ENCODE results near the gene FABP7. TPM values are rescaled to one million over a fixed set of nuclear protein-coding genes. Genes with fewer than 3 reads are reported as not detected.

The FABP7 gene
- total and polyA plus RNA-seq, 2 experiments from 2014 or later = 6.6 to 15.7 TPM

DNA sequence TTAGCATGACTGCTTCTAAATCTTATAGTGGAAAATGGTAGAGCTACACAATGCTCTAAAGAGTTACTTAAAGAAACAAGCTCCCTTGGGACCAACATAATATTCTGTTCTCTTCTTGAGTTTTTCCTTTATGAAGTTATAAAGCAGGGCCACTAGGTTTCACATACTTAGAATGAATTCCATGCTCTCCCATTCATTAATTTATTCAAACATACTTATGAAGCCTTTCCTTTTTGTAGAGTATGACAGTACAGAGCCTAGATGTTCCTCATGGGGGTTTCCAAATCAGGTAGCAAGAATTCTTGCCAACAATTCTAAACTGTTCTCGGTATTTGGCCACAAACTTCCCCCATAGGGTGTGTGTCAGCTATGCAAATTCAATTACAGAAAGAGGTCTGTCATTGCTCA, 20.6 kb upstream of the FABP7 start:
- Histone ChIP-seq H3K27ac (ENCODE audit: low read depth) (no peak overlapping the region), H3K4me1 (ENCODE audit: insufficient read depth) (peaks cover 12% of the 10 kb centered on the region; the same call in 1 of the 2 replicates), H3F3A (replicated peaks; ENCODE audit: low read depth) (no peaks in the 10 kb centered on the region; the same call in 1 of the 2 replicates), H3K9me2 (ENCODE audit: insufficient read depth) (no peaks in the 10 kb centered on the region), H3K27me3 (ENCODE audit: insufficient read depth) (peaks cover 73% of the 10 kb centered on the region), H3K36me3 (ENCODE audit: insufficient read depth) (no peaks in the 10 kb centered on the region), H3K4me3 (no peak overlapping the region), H2AFZ (no peak overlapping the region), H3K79me2 (replicated peaks; ENCODE audit: insufficient read depth) (no peaks in the 10 kb centered on the region), H4K20me1 (replicated peaks; ENCODE audit: insufficient read depth) (peaks cover 9% of the 10 kb centered on the region), H3K4me2 (no peak overlapping the region)
- no peak overlapping the region for H3K4me3 Mint-ChIP-seq
- no peaks in the 10 kb centered on the region; the same call in 1 of the 3 replicates for H3K9me3 Mint-ChIP-seq
- peaks cover 5% of the 10 kb centered on the region for H3K4me1 Mint-ChIP-seq
- DNase-seq (ENCODE audit: low spot score) = no peak
- no peaks in the 10 kb centered on the region for H3K36me3 Mint-ChIP-seq (ENCODE audit: low read depth)
- no peak for TF ChIP-seq ZNF114 (CRISPR knock-in tag; IDR thresholded peaks at IDR 0.05)
- no peak for ATAC-seq
- peaks cover 12% of the 10 kb centered on the region for H3K27me3 Mint-ChIP-seq (ENCODE audit: insufficient read depth, low read depth, poor library complexity)
- H3K27ac Mint-ChIP-seq = no peak overlapping the region

DNA sequence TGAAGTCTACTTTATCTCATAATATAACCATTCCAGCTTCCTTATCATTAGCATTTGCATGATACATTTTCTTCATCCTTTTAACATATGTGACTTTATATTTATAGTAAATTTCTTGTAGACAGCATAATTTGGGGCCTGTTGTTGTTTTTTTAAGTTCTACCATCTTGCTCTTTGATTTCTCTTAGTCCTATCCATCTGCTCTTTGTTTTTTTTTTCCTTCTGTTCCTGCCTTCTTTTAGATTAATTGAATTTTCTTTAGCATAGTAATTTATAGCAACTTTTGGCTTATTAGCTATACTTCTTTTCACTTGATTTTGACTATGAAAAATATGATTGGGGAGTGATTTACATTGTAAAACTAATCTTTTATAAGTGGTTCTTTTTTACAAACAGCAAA, 19.2 kb upstream of the FABP7 start:
- peaks cover 8% of the 10 kb centered on the region; the same call in 1 of the 2 replicates for H3K4me1 ChIP-seq (ENCODE audit: insufficient read depth)
- Mint-ChIP-seq H3K4me1 (no peaks in the 10 kb centered on the region; the same call in 2 of the 3 replicates), H3K27me3 (ENCODE audit: insufficient read depth, low read depth, poor library complexity) (peaks cover 8% of the 10 kb centered on the region), H3K9me3 (no peaks in the 10 kb centered on the region; the same call in 2 of the 3 replicates), H3K4me3 (no peak overlapping the region), H3K27ac (no peak overlapping the region), H3K36me3 (ENCODE audit: low read depth) (no peaks in the 10 kb centered on the region)
- H3K27me3 ChIP-seq (ENCODE audit: insufficient read depth) = peaks cover 59% of the 10 kb centered on the region
- DNase-seq (ENCODE audit: low spot score) = no peak
- H2AFZ ChIP-seq = no peak overlapping the region
- H3K4me3 ChIP-seq = no peak overlapping the region
- ATAC-seq = no peak
- H3K9me2 ChIP-seq (ENCODE audit: insufficient read depth) = no peaks in the 10 kb centered on the region
- H3K79me2 ChIP-seq (replicated peaks; ENCODE audit: insufficient read depth) = no peaks in the 10 kb centered on the region
- no peaks in the 10 kb centered on the region for H3K36me3 ChIP-seq (ENCODE audit: insufficient read depth)
- H3F3A ChIP-seq (replicated peaks; ENCODE audit: low read depth) = no peaks in the 10 kb centered on the region; the same call in 1 of the 2 replicates
- H4K20me1 ChIP-seq (replicated peaks; ENCODE audit: insufficient read depth) = peaks cover 9% of the 10 kb centered on the region
- H3K4me2 ChIP-seq = no peak overlapping the region
- no peak overlapping the region for H3K27ac ChIP-seq (ENCODE audit: low read depth)
- TF ChIP-seq, protein P1, sequence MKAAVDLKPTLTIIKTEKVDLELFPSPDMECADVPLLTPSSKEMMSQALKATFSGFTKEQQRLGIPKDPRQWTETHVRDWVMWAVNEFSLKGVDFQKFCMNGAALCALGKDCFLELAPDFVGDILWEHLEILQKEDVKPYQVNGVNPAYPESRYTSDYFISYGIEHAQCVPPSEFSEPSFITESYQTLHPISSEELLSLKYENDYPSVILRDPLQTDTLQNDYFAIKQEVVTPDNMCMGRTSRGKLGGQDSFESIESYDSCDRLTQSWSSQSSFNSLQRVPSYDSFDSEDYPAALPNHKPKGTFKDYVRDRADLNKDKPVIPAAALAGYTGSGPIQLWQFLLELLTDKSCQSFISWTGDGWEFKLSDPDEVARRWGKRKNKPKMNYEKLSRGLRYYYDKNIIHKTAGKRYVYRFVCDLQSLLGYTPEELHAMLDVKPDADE (IDR thresholded peaks at IDR 0.05) = no peak
- no peak for TF ChIP-seq STAT1 (IDR thresholded peaks at IDR 0.05; ENCODE audit: unreplicated experiment)
- TF ChIP-seq, protein P2, sequence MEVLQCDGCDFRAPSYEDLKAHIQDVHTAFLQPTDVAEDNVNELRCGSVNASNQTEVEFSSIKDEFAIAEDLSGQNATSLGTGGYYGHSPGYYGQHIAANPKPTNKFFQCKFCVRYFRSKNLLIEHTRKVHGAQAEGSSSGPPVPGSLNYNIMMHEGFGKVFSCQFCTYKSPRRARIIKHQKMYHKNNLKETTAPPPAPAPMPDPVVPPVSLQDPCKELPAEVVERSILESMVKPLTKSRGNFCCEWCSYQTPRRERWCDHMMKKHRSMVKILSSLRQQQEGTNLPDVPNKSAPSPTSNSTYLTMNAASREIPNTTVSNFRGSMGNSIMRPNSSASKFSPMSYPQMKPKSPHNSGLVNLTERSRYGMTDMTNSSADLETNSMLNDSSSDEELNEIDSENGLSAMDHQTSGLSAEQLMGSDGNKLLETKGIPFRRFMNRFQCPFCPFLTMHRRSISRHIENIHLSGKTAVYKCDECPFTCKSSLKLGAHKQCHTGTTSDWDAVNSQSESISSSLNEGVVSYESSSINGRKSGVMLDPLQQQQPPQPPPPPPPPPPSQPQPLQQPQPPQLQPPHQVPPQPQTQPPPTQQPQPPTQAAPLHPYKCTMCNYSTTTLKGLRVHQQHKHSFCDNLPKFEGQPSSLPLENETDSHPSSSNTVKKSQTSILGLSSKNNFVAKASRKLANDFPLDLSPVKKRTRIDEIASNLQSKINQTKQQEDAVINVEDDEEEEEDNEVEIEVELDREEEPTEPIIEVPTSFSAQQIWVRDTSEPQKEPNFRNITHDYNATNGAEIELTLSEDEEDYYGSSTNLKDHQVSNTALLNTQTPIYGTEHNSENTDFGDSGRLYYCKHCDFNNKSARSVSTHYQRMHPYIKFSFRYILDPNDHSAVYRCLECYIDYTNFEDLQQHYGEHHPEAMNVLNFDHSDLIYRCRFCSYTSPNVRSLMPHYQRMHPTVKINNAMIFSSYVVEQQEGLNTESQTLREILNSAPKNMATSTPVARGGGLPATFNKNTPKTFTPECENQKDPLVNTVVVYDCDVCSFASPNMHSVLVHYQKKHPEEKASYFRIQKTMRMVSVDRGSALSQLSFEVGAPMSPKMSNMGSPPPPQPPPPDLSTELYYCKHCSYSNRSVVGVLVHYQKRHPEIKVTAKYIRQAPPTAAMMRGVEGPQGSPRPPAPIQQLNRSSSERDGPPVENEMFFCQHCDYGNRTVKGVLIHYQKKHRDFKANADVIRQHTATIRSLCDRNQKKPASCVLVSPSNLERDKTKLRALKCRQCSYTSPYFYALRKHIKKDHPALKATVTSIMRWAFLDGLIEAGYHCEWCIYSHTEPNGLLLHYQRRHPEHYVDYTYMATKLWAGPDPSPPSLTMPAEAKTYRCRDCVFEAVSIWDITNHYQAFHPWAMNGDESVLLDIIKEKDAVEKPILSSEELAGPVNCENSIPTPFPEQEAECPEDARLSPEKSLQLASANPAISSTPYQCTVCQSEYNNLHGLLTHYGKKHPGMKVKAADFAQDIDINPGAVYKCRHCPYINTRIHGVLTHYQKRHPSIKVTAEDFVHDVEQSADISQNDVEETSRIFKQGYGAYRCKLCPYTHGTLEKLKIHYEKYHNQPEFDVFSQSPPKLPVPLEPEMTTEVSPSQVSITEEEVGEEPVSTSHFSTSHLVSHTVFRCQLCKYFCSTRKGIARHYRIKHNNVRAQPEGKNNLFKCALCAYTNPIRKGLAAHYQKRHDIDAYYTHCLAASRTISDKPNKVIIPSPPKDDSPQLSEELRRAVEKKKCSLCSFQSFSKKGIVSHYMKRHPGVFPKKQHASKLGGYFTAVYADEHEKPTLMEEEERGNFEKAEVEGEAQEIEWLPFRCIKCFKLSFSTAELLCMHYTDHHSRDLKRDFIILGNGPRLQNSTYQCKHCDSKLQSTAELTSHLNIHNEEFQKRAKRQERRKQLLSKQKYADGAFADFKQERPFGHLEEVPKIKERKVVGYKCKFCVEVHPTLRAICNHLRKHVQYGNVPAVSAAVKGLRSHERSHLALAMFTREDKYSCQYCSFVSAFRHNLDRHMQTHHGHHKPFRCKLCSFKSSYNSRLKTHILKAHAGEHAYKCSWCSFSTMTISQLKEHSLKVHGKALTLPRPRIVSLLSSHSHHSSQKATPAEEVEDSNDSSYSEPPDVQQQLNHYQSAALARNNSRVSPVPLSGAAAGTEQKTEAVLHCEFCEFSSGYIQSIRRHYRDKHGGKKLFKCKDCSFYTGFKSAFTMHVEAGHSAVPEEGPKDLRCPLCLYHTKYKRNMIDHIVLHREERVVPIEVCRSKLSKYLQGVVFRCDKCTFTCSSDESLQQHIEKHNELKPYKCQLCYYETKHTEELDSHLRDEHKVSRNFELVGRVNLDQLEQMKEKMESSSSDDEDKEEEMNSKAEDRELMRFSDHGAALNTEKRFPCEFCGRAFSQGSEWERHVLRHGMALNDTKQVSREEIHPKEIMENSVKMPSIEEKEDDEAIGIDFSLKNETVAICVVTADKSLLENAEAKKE (CRISPR knock-in tag; IDR thresholded peaks at IDR 0.05) = no peak
- TF ChIP-seq EZH2phosphoT487 (IDR thresholded peaks at IDR 0.05; ENCODE audit: unreplicated experiment) = no peak
- TF ChIP-seq JUNB (IDR thresholded peaks at IDR 0.05; ENCODE audit: unreplicated experiment) = no peak
- TF ChIP-seq, protein P3, sequence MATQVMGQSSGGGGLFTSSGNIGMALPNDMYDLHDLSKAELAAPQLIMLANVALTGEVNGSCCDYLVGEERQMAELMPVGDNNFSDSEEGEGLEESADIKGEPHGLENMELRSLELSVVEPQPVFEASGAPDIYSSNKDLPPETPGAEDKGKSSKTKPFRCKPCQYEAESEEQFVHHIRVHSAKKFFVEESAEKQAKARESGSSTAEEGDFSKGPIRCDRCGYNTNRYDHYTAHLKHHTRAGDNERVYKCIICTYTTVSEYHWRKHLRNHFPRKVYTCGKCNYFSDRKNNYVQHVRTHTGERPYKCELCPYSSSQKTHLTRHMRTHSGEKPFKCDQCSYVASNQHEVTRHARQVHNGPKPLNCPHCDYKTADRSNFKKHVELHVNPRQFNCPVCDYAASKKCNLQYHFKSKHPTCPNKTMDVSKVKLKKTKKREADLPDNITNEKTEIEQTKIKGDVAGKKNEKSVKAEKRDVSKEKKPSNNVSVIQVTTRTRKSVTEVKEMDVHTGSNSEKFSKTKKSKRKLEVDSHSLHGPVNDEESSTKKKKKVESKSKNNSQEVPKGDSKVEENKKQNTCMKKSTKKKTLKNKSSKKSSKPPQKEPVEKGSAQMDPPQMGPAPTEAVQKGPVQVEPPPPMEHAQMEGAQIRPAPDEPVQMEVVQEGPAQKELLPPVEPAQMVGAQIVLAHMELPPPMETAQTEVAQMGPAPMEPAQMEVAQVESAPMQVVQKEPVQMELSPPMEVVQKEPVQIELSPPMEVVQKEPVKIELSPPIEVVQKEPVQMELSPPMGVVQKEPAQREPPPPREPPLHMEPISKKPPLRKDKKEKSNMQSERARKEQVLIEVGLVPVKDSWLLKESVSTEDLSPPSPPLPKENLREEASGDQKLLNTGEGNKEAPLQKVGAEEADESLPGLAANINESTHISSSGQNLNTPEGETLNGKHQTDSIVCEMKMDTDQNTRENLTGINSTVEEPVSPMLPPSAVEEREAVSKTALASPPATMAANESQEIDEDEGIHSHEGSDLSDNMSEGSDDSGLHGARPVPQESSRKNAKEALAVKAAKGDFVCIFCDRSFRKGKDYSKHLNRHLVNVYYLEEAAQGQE (IDR thresholded peaks at IDR 0.05; ENCODE audit: unreplicated experiment) = no peak
- TF ChIP-seq POLR2AphosphoS5 (IDR thresholded peaks at IDR 0.05; ENCODE audit: low read depth) = no peak
- no peak for TF ChIP-seq NANOG (IDR thresholded peaks at IDR 0.05; ENCODE audit: borderline replicate concordance)
- TF ChIP-seq ZNF114 (CRISPR knock-in tag; IDR thresholded peaks at IDR 0.05) = no peak
- TF ChIP-seq, protein P4, sequence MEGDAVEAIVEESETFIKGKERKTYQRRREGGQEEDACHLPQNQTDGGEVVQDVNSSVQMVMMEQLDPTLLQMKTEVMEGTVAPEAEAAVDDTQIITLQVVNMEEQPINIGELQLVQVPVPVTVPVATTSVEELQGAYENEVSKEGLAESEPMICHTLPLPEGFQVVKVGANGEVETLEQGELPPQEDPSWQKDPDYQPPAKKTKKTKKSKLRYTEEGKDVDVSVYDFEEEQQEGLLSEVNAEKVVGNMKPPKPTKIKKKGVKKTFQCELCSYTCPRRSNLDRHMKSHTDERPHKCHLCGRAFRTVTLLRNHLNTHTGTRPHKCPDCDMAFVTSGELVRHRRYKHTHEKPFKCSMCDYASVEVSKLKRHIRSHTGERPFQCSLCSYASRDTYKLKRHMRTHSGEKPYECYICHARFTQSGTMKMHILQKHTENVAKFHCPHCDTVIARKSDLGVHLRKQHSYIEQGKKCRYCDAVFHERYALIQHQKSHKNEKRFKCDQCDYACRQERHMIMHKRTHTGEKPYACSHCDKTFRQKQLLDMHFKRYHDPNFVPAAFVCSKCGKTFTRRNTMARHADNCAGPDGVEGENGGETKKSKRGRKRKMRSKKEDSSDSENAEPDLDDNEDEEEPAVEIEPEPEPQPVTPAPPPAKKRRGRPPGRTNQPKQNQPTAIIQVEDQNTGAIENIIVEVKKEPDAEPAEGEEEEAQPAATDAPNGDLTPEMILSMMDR (conservative IDR thresholded peaks at IDR 0.05; ENCODE audit: low read depth in 2 of 2) = no peak

All from GM23338 (cell line).